HUES64 (cell line): ENCODE results near the gene FERMT3.

ENCODE experiments used
- H3K27ac ChIP-seq: 2 replicates; pipeline ENCODE4 v1.7.0; 2013; ENCODE audit warnings: low read depth, low read length, inconsistent platforms
- H3K27me3 ChIP-seq: 2 replicates; pipeline ENCODE4 v1.6.1; 2013; ENCODE audit warnings: mild to moderate bottlenecking, low read length; ENCODE audit not compliant: insufficient read depth
- H3K36me3 ChIP-seq: 2 replicates; pipeline ENCODE4 v1.6.1; 2013; ENCODE audit warnings: mild to moderate bottlenecking, low read length; ENCODE audit not compliant: insufficient read depth
- H3K4me1 ChIP-seq: 2 replicates; pipeline ENCODE4 v1.6.1; 2013; ENCODE audit warnings: mild to moderate bottlenecking, low read length, moderate library complexity; ENCODE audit not compliant: insufficient read depth
- H3K4me3 ChIP-seq: 2 replicates; pipeline ENCODE4 v1.5.1; 2013; ENCODE audit warnings: mild to moderate bottlenecking, low read length, moderate library complexity
- H3K9ac ChIP-seq: 2 replicates; pipeline ENCODE4 v1.6.1; 2013; ENCODE audit warnings: mild to moderate bottlenecking, low read depth, low read length
- H3K9me3 ChIP-seq: 2 replicates; pipeline ENCODE4 v1.6.1; 2013; ENCODE audit warnings: low read depth, low read length; ENCODE audit not compliant: insufficient read depth
- WGBS: fragments of 150-250, 120-280 bp; methylation state at CpG from one replicate; pipeline ENCODE4 v1.1.7; 2013; ENCODE audit warnings: missing lambda C conversion rate; 5-methylcytosine and 5-hydroxymethylcytosine counted together

FERMT3 gene

DNA sequence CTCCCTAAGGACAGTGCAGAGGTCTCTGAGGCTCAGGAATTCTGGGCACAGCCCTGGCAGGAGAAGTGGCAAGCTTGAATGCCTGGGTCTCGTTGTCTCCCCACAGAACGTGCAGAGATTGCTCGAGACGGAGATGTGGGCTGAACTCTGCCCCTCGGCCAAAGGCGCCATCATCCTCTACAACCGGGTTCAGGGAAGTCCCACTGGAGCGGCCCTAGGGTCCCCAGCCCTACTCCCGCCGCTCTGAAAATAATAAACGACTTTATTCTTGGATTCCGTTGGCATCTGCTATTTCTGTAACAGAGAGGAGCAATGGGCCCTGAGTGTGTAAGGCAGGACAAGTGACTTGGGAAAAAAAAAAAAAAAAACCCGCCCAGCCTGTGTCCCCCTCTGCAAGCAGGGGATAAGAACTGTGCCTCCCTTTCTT is 23.2 kb downstream of the FERMT3 start:
- WGBS: 58% methylated on average over 13 of the region's 13 CpGs
- Histone ChIP-seq H3K36me3 (no peaks in the 10 kb centered on the region), H3K4me3 (peak overlapping the region; percentile 90), H3K27me3 (peaks cover 15% of the 10 kb centered on the region; the same call in 1 of the 2 replicates), H3K9me3 (no peaks in the 10 kb centered on the region), H3K27ac (peak overlapping the region; percentile 47; the same call in 1 of the 2 replicates), H3K9ac (peak overlapping the region; percentile 56), H3K4me1 (peaks cover 11% of the 10 kb centered on the region; the same call in 1 of the 2 replicates)

DNA sequence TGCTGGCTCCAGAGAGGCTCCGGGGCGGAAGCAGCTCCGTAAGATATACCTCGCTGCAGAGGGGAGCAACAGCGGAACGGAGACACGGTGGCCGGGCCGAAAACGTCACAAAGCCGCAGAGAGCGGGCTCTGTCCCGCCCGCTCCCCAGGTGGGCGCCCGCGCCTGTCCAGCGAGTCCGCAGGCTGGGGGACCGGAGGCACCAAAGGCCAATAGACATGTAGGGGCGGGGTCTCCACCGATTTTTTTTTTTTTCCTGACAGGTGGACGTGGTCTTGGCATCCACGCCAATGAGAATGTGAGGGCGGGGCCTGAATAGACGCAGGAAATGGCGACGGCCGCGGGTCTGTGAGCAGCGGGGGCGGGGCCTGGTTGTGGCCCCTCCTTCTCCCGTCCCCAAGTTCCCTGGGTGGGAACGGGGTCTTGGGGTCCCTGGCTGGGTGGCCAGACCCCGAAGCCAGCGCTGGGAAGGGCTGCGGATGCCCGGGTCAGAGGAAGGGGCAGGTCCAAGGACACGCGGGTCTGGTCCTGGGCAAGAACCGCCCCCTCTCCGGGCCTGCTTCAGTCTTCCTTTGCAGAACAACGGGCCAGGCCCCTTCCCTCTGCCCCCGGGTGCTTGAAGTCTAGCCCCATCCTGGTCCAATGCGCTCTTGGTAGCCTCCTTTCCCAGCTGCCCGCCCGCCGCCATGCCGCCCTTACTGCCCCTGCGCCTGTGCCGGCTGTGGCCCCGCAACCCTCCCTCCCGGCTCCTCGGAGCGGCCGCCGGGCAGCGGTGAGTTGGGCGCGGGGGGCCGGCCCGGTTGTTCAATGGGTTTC is 23.9 kb downstream of the FERMT3 start, which contains the start of gene DNAJC4:
DNAJC4 (plus strand) TSS at position 378 of the 814 bp plus-strand sequence; CDS start at position 685, 307 bp downstream.
- H3K9ac ChIP-seq: peak within 1 kb of the TSS; percentile 71
- no peaks in the 10 kb centered on the region for H3K9me3 ChIP-seq
- peaks cover 7% of the 10 kb centered on the region; the same call in 1 of the 2 replicates for H3K4me1 ChIP-seq
- peaks cover 15% of the 10 kb centered on the region; the same call in 1 of the 2 replicates for H3K27me3 ChIP-seq
- no peaks in the 10 kb centered on the region for H3K36me3 ChIP-seq
- H3K27ac ChIP-seq: peak within 1 kb of the TSS; percentile 67; the same call in 1 of the 2 replicates
- H3K4me3 ChIP-seq: peak within 1 kb of the TSS; percentile 90
- WGBS: under 1% methylated on average over 62 of the region's 62 CpGs

GRCh38 chr11:64230985-64231365 is 24.5 kb downstream of the FERMT3 start:
- peaks cover 15% of the 10 kb centered on the region; the same call in 1 of the 2 replicates for H3K27me3 ChIP-seq
- H3K36me3 ChIP-seq: no peaks in the 10 kb centered on the region
- 7% methylated on average over 8 of the region's 8 CpGs for WGBS
- peaks cover 7% of the 10 kb centered on the region; the same call in 1 of the 2 replicates for H3K4me1 ChIP-seq
- H3K9ac ChIP-seq: peak overlapping the region; percentile 71
- H3K9me3 ChIP-seq: no peaks in the 10 kb centered on the region
- peak overlapping the region; percentile 67; the same call in 1 of the 2 replicates for H3K27ac ChIP-seq
- H3K4me3 ChIP-seq: peak overlapping the region; percentile 90

GRCh38 chr11:64231546-64231945 is 25.0 kb downstream of the FERMT3 start:
- Histone ChIP-seq H3K27me3 (peaks cover 15% of the 10 kb centered on the region; the same call in 1 of the 2 replicates), H3K36me3 (no peaks in the 10 kb centered on the region), H3K9ac (no peak overlapping the region), H3K9me3 (no peaks in the 10 kb centered on the region), H3K4me1 (peaks cover 7% of the 10 kb centered on the region; the same call in 1 of the 2 replicates), H3K4me3 (no peak overlapping the region), H3K27ac (no peak overlapping the region)
- 93% methylated on average over 7 of the region's 7 CpGs for WGBS

DNA sequence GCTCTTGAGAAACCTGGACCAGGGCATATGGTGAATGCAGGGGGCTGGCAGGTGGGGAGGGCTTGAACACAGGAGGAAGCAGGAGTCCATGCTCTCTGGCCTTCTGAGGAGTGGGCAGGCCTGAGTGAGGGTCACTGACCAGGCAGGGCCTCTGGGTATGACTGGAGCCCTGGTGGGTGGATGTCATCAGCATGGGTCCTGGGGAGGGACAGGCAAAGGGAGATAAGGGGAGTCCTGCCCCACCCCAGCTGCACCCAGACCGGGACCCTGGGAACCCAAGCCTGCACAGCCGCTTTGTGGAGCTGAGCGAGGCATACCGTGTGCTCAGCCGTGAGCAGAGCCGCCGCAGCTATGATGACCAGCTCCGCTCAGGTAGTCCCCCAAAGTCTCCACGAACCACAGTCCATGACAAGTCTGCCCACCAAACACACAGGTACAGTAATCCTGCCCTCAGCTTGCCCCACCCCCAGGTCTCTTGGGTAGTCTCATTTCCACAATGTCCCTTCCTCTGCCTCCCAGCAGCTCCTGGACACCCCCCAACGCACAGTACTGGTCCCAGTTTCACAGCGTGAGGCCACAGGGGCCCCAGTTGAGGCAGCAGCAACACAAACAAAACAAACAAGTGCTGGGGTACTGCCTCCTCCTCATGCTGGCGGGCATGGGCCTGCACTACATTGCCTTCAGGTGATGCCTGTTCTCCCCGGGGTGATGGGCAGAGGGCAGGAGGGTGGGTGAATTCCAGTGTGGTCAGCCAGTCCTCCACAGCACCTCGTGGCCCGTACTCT is 25.9 kb downstream of the FERMT3 start:
- Histone ChIP-seq H3K4me1 (no peaks in the 10 kb centered on the region; the same call in 1 of the 2 replicates), H3K27ac (no peak overlapping the region), H3K27me3 (peaks cover 15% of the 10 kb centered on the region; the same call in 1 of the 2 replicates), H3K9me3 (no peaks in the 10 kb centered on the region), H3K9ac (no peak overlapping the region), H3K36me3 (no peaks in the 10 kb centered on the region; the same call in 1 of the 2 replicates), H3K4me3 (no peak overlapping the region)
- WGBS: 93% methylated on average over 15 of the region's 15 CpGs

DNA sequence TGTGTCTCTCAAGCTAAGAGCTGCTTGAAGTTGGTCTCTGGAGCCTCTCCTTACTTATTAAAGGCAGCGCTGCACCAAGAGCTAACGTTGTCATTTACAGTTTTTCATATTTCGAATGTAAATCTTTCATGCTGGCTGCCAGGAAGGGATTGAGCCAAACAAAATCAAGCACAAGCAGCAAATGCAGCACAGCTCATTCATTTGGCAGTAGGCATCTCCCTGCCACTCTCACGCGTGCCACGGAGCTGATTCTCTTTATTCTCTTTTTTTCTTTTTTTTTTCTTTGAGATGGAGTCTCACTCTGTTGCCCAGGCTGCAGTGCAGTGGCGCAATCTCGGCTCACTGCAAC is 26.4 kb downstream of the FERMT3 start:
- H3K4me3 ChIP-seq: no peak overlapping the region

GRCh38 chr11:64233913-64234586 is 27.5 kb downstream of the FERMT3 start, which contains the start of gene VEGFB:
VEGFB (plus strand) TSS chr11:64234584; CDS start chr11:64234834, 250 bp downstream.
- peak within 1 kb of the TSS; percentile 69 for H3K4me3 ChIP-seq
- WGBS: 3% methylated on average over 54 of the region's 62 CpGs
- H3K27me3 ChIP-seq: peaks cover 15% of the 10 kb centered on the region; the same call in 1 of the 2 replicates
- H3K36me3 ChIP-seq: peaks cover 8% of the 10 kb centered on the region
- no peaks in the 10 kb centered on the region; the same call in 1 of the 2 replicates for H3K4me1 ChIP-seq
- no peaks in the 10 kb centered on the region for H3K9me3 ChIP-seq
- H3K9ac ChIP-seq: peak within 1 kb of the TSS; percentile 44; the same call in 1 of the 2 replicates
- no peak within 1 kb of the TSS for H3K27ac ChIP-seq

More for the DNA sequence above, 26.4 kb downstream of the FERMT3 start:
- H3K36me3 ChIP-seq: no peaks in the 10 kb centered on the region; the same call in 1 of the 2 replicates
- H3K27me3 ChIP-seq: peaks cover 15% of the 10 kb centered on the region; the same call in 1 of the 2 replicates
- no peaks in the 10 kb centered on the region for H3K9me3 ChIP-seq
- WGBS: 92% methylated on average over 8 of the region's 8 CpGs
- H3K27ac ChIP-seq: no peak overlapping the region
- H3K9ac ChIP-seq: no peak overlapping the region
- no peaks in the 10 kb centered on the region; the same call in 1 of the 2 replicates for H3K4me1 ChIP-seq

- peaks cover 15% of the 10 kb centered on the region; the same call in 1 of the 2 replicates for H3K27me3 ChIP-seq
- H3K36me3 ChIP-seq: peaks cover 9% of the 10 kb centered on the region
- 2% methylated on average over 80 of the region's 80 CpGs for WGBS
- no peaks in the 10 kb centered on the region for H3K9me3 ChIP-seq
- no peak overlapping the region for H3K27ac ChIP-seq
- peak overlapping the region; percentile 69 for H3K4me3 ChIP-seq
- peak overlapping the region; percentile 44; the same call in 1 of the 2 replicates for H3K9ac ChIP-seq
- H3K4me1 ChIP-seq: 0 out of 2 replicates have a peak, but pooled peaks cover under 1% of the 10 kb centered on the region
Observed at GRCh38 chr11:64234647-64235379, 28.3 kb downstream of the FERMT3 start.

- H3K27me3 ChIP-seq: peaks cover 15% of the 10 kb centered on the region; the same call in 1 of the 2 replicates
- 96% methylated on average over 12 of the region's 12 CpGs for WGBS
- no peak overlapping the region for H3K27ac ChIP-seq
- H3K9ac ChIP-seq: peak overlapping the region; percentile 44; the same call in 1 of the 2 replicates
- H3K36me3 ChIP-seq: peaks cover 9% of the 10 kb centered on the region
- peak overlapping the region; percentile 69 for H3K4me3 ChIP-seq
- H3K4me1 ChIP-seq: peaks cover 7% of the 10 kb centered on the region; the same call in 1 of the 2 replicates
- H3K9me3 ChIP-seq: no peaks in the 10 kb centered on the region
Observed at GRCh38 chr11:64235437-64236161, 29.1 kb downstream of the FERMT3 start.
